HepG2 (cell line): ENCODE results near the gene HELLS.

Experiments used
- ELF4 ChIP-seq: sonication (generic); formaldehyde crosslinking; IDR thresholded peaks from 2 replicates; pipeline ENCODE4 v1.5.0; 2020; ENCODE audit warnings: missing genetic modification reagents, mild to moderate bottlenecking, moderate library complexity, borderline replicate concordance
- NFE2L2 ChIP-seq: fragments of 150-350 bp; IDR thresholded peaks from 2 replicates; pipeline ENCODE4 v1.6.1; 2014; ENCODE audit warnings: low read length
- RBM39 ChIP-seq: fragments of 200-400 bp; formaldehyde crosslinking; IDR thresholded peaks from one replicate; pipeline ENCODE4 v1.6.1; 2018; ENCODE audit warnings: antibody characterized with exemption, mild to moderate bottlenecking, low read depth, low read length; ENCODE audit not compliant: poor library complexity, severe bottlenecking
- RXRA ChIP-seq: sonication (generic); formaldehyde crosslinking; IDR thresholded peaks from 2 replicates; pipeline ENCODE4 v1.5.1; 2020; ENCODE audit warnings: missing genetic modification reagents
- SIN3B ChIP-seq: fragments of 150-350 bp; IDR thresholded peaks from 2 replicates; pipeline ENCODE4 v1.6.1; 2014; ENCODE audit warnings: low read length
- ZFX ChIP-seq: sonication (generic); formaldehyde crosslinking; IDR thresholded peaks from 2 replicates; pipeline ENCODE4 v1.4.0; 2020; ENCODE audit warnings: mild to moderate bottlenecking, low read depth, missing genetic modification reagents, moderate library complexity
- ZNF12 ChIP-seq: sonication (generic); formaldehyde crosslinking; IDR thresholded peaks from 2 replicates; pipeline ENCODE4 v1.5.0; 2020; ENCODE audit warnings: missing genetic modification reagents
- TF ChIP-seq, protein P1 (sequence below): sonication (generic); formaldehyde crosslinking; IDR thresholded peaks from 2 replicates; pipeline ENCODE4 v1.5.0; 2020; ENCODE audit warnings: mild to moderate bottlenecking, missing genetic modification reagents, moderate library complexity
- TF ChIP-seq, protein P2 (sequence below): sonication (generic); formaldehyde crosslinking; IDR thresholded peaks from 2 replicates; pipeline ENCODE4 v1.4.0; 2020; ENCODE audit warnings: mild to moderate bottlenecking, missing genetic modification reagents
- TF ChIP-seq, protein P3 (sequence below): sonication (generic); formaldehyde crosslinking; IDR thresholded peaks from 2 replicates; pipeline ENCODE4 v1.4.0; 2020; ENCODE audit warnings: low read depth, mild to moderate bottlenecking, missing genetic modification reagents

DNA sequence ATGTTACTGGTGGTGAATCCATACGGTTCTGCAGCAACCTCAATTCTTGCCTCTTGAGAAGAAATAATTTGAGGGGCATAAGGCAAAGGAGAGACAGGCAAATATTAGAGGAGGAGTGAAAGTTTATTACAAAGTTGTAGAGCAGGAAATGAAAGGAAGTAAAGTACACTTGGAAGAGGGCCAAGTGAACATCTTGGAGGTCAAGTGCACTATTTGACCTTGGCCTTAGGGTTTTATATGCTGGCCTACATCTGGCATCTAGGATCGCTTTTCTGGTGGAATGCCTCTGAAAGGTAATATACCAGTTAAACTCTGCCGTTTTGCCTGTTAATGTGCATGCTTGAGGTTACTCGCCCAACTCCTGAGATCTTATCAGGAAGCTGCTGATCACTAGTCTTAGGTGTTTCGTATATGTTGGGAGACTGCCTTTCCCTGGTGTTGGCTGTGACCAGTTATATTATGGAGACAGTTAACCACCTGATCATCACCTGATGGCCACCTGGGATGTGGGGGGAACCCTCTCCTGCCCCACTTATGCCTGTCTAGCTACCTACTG is 71.9 kb downstream of the HELLS start:
- no peak for TF ChIP-seq ELF4 (CRISPR knock-in tag)
- TF ChIP-seq ZFX: no peak
- no peak for TF ChIP-seq RXRA
- no peak for TF ChIP-seq NFE2L2
- no peak for TF ChIP-seq SIN3B
- TF ChIP-seq, protein P1, sequence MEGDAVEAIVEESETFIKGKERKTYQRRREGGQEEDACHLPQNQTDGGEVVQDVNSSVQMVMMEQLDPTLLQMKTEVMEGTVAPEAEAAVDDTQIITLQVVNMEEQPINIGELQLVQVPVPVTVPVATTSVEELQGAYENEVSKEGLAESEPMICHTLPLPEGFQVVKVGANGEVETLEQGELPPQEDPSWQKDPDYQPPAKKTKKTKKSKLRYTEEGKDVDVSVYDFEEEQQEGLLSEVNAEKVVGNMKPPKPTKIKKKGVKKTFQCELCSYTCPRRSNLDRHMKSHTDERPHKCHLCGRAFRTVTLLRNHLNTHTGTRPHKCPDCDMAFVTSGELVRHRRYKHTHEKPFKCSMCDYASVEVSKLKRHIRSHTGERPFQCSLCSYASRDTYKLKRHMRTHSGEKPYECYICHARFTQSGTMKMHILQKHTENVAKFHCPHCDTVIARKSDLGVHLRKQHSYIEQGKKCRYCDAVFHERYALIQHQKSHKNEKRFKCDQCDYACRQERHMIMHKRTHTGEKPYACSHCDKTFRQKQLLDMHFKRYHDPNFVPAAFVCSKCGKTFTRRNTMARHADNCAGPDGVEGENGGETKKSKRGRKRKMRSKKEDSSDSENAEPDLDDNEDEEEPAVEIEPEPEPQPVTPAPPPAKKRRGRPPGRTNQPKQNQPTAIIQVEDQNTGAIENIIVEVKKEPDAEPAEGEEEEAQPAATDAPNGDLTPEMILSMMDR (CRISPR knock-in tag): no peak
- TF ChIP-seq, protein P2, sequence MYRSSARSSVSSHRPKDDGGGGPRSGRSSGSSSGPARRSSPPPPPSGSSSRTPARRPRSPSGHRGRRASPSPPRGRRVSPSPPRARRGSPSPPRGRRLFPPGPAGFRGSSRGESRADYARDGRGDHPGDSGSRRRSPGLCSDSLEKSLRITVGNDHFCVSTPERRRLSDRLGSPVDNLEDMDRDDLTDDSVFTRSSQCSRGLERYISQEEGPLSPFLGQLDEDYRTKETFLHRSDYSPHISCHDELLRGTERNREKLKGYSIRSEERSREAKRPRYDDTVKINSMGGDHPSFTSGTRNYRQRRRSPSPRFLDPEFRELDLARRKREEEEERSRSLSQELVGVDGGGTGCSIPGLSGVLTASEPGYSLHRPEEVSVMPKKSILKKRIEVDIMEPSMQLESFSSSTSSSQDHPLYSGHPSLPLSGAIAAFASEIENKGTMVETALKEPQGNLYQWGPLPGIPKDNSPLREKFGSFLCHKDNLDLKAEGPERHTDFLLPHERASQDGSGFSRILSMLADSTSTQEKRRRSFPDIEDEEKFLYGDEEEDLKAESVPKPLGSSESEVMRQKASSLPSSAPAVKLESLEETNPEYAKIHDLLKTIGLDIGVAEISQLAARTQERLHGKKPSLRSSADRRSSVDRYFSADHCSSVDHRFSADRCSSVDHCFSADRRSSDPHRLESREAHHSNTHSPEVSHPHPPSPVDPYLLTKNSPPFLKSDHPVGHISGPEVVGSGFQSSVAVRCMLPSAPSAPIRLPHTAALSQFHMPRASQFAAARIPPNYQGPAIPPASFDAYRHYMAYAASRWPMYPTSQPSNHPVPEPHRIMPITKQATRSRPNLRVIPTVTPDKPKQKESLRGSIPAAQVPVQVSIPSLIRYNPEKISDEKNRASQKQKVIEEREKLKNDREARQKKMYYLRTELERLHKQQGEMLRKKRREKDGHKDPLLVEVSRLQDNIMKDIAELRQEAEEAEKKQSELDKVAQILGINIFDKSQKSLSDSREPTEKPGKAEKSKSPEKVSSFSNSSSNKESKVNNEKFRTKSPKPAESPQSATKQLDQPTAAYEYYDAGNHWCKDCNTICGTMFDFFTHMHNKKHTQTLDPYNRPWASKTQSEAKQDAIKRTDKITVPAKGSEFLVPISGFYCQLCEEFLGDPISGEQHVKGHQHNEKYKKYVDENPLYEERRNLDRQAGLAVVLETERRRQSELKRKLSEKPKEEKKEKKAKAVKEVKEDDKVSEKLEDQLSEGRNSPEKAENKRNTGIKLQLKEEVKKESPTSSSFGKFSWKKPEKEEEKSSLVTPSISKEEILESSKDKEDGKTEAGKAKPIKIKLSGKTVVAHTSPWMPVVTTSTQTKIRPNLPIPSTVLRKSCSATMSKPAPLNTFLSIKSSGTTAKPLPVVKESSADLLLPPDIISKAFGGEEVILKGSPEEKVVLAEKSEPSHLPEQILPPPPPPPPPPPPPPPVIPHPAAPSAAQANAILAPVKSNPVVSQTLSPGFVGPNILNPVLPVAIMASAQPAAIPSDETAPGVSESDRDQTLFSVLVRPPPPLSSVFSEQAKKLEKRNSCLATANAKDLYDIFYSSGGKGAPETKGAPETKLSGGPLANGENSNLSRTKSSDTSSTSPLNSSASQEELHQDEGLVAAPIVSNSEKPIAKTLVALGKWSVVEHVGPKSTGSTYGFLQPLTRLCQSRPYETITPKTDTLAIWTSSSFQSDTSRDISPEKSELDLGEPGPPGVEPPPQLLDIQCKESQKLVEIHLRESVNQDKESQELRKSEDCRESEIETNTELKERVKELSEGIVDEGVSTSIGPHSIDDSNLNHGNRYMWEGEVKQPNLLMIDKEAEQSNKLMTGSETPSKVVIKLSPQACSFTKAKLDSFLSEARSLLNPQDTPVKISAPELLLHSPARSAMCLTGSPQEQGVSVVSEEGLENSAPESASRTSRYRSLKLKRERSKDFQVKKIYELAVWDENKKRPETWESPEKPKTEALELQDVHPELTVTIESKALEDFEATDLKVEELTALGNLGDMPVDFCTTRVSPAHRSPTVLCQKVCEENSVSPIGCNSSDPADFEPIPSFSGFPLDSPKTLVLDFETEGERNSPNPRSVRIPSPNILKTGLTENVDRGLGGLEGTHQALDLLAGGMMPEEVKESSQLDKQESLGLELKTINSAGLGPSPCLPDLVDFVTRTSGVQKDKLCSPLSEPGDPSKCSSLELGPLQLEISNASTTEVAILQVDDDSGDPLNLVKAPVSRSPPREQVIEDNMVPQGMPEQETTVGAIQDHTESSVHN: no peak
- TF ChIP-seq, protein P3, sequence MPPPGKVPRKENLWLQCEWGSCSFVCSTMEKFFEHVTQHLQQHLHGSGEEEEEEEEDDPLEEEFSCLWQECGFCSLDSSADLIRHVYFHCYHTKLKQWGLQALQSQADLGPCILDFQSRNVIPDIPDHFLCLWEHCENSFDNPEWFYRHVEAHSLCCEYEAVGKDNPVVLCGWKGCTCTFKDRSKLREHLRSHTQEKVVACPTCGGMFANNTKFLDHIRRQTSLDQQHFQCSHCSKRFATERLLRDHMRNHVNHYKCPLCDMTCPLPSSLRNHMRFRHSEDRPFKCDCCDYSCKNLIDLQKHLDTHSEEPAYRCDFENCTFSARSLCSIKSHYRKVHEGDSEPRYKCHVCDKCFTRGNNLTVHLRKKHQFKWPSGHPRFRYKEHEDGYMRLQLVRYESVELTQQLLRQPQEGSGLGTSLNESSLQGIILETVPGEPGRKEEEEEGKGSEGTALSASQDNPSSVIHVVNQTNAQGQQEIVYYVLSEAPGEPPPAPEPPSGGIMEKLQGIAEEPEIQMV (CRISPR knock-in tag): no peak
- no peak for TF ChIP-seq RBM39
- no peak for TF ChIP-seq ZNF12 (CRISPR knock-in tag)
